Body of pancreas (tissue), 4 donors: Measurements from ENCODE around the gene ODF2L.

Experiments used
- POLR2A ChIP-seq, 3 donors: fragments of 450-650 bp; IDR thresholded peaks; one replicate each; pipeline ENCODE4 v1.6.1; 2016; ENCODE audit warnings: antibody characterized with exemption in 3 of 3, mild to moderate bottlenecking in 2 of 3
- TF ChIP-seq, protein P1 (sequence below), 7 experiments: fragments of 450-650 bp in 4 of 7; fragments of 200-600 bp in 3 of 7; sonication (generic) in 3 of 7; IDR thresholded peaks; one replicate each; pipeline ENCODE4 v1.5.1; 2016 to 2019; ENCODE audit warnings: antibody characterized with exemption in 7 of 7

DNA sequence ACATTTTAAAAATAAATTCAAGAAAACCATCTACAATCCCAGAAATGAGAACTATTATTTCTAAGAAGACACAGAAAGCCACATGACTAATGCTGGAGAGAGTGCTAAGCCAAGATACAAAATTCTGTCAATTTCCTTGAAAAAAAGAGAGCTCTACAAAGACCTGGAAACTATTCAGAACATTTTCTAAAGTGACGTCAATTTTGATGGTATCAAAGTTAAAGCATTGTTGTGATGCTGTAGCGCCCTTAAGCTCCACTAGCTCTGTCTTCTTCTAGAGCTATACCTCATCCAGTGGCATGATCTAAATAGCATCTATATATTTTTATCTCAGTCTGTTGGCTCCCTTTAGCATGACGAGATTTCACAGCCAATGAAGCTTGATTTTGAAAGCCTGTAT, 73.9 kb downstream of the ODF2L start:
- TF ChIP-seq, protein P1, sequence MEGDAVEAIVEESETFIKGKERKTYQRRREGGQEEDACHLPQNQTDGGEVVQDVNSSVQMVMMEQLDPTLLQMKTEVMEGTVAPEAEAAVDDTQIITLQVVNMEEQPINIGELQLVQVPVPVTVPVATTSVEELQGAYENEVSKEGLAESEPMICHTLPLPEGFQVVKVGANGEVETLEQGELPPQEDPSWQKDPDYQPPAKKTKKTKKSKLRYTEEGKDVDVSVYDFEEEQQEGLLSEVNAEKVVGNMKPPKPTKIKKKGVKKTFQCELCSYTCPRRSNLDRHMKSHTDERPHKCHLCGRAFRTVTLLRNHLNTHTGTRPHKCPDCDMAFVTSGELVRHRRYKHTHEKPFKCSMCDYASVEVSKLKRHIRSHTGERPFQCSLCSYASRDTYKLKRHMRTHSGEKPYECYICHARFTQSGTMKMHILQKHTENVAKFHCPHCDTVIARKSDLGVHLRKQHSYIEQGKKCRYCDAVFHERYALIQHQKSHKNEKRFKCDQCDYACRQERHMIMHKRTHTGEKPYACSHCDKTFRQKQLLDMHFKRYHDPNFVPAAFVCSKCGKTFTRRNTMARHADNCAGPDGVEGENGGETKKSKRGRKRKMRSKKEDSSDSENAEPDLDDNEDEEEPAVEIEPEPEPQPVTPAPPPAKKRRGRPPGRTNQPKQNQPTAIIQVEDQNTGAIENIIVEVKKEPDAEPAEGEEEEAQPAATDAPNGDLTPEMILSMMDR (IDR thresholded peaks at IDR 0.05): no peak
- no peak for TF ChIP-seq POLR2A (IDR thresholded peaks at IDR 0.05)
